ENCODE results near the gene CDC27.

- TF ChIP-seq CTCF (conservative IDR thresholded peaks at IDR 0.05 in 1 of 2, IDR thresholded peaks at IDR 0.05 in 1 of 2; ENCODE audit: low read depth in 1 of 2, low read length in 2 of 2), result no peak
- no peak for TF ChIP-seq EZH2 (IDR thresholded peaks at IDR 0.05; ENCODE audit: low read length, missing control alignments)
These were observed 69.2 kb downstream of the CDC27 start for GRCh38 chr17:47119746-47120520.
